Activated naive CD4-positive, alpha-beta T cell treated with anti-CD3 and anti-CD28 coated beads, Interleukin-2, amount 50 U/mL, for 24 hours (primary cell): ENCODE data around the gene EPHA4.

ENCODE experiments used
- H3K27ac Mint-ChIP-seq: one replicate; pipeline ENCODE4 v1.8.0; 2021; ENCODE audit warnings: mild to moderate bottlenecking, mixed read lengths
- H3K27me3 Mint-ChIP-seq: one replicate; pipeline ENCODE4 v1.8.0; 2021; ENCODE audit warnings: mixed read lengths
- H3K36me3 Mint-ChIP-seq: one replicate; pipeline ENCODE4 v1.8.0; 2021; ENCODE audit warnings: mixed read lengths
- H3K4me1 Mint-ChIP-seq: one replicate; pipeline ENCODE4 v1.8.0; 2021; ENCODE audit warnings: mixed read lengths
- H3K4me3 Mint-ChIP-seq: one replicate; pipeline ENCODE4 v1.8.0; 2021; ENCODE audit warnings: mild to moderate bottlenecking, mixed read lengths
- H3K9me3 Mint-ChIP-seq: one replicate; pipeline ENCODE4 v1.8.0; 2021; ENCODE audit warnings: mixed read lengths

Gene EPHA4

GRCh38 chr2:221588306-221588985 is 16.3 kb upstream of the EPHA4 start:
- Mint-ChIP-seq H3K4me1 (no peaks in the 10 kb centered on the region), H3K36me3 (no peaks in the 10 kb centered on the region), H3K27ac (no peak overlapping the region), H3K9me3 (no peaks in the 10 kb centered on the region), H3K27me3 (peaks cover 21% of the 10 kb centered on the region), H3K4me3 (no peak overlapping the region)

DNA sequence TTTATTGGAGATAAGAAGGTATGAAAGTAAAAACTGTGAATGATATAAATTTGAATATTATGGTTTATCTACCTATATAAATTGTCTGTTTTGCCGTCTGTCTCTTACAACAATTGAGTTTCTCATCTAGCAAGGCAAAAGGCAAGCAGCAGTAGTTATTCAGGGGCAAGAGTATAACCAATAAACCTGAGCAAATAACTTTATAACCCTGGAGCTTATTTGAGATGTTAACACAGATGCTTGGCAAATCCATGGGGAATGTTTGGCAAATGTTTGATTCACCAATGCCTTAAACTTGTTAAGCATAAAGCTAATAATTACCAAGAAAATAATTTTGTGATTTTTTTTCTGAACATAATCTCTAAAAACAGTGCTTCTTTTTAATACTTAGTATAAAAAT is 9.9 kb upstream of the EPHA4 start:
- H3K4me1 Mint-ChIP-seq = no peaks in the 10 kb centered on the region
- no peaks in the 10 kb centered on the region for H3K36me3 Mint-ChIP-seq
- H3K4me3 Mint-ChIP-seq = no peak overlapping the region
- no peaks in the 10 kb centered on the region for H3K9me3 Mint-ChIP-seq
- H3K27me3 Mint-ChIP-seq = peaks cover 28% of the 10 kb centered on the region
- no peak overlapping the region for H3K27ac Mint-ChIP-seq

GRCh38 chr2:221574231-221574570 is 2.1 kb upstream of the EPHA4 start:
- Mint-ChIP-seq H3K27ac (no peak overlapping the region), H3K27me3 (peaks cover 38% of the 10 kb centered on the region), H3K4me1 (peaks cover 32% of the 10 kb centered on the region), H3K36me3 (no peaks in the 10 kb centered on the region), H3K4me3 (peak overlapping the region; percentile 87), H3K9me3 (no peaks in the 10 kb centered on the region)

GRCh38 chr2:221573430-221574230 is 1.5 kb upstream of the EPHA4 start:
- Mint-ChIP-seq H3K27ac (no peak overlapping the region), H3K27me3 (peaks cover 38% of the 10 kb centered on the region), H3K36me3 (no peaks in the 10 kb centered on the region), H3K9me3 (no peaks in the 10 kb centered on the region), H3K4me3 (peak overlapping the region; percentile 87), H3K4me1 (peaks cover 38% of the 10 kb centered on the region)

DNA sequence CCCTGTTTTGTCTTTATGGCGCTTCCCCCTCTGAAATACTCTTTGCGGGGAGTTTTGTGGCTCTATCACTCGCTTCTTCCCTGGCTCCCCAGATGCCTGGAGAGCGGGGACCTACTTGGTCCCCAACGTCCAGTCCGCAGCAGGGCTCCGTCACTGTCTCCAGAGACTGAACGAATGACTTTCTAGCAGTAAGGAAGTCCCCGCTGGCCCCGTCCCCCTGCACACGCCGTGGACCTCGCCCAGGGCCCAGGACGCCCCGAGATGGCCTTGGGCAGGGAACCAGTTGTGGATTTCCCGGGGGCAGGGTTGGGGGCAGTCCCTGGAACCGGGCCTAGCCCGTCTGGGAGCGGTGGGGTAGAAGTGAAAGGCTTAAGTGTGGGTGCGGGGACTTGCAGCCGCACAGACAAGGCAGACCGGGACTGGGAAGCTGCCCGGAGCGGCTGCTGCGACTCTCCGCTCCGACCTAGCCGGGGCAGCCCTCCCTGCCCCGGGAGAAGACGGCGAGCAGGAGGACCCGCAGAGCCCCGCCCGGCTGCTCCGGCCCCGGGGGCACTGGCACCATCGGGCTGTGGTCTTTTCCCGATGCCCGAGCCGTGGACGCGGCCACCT is 821 bp upstream of the EPHA4 start:
- H3K4me3 Mint-ChIP-seq = peak overlapping the region; percentile 98
- H3K27ac Mint-ChIP-seq = no peak overlapping the region
- no peaks in the 10 kb centered on the region for H3K36me3 Mint-ChIP-seq
- peaks cover 35% of the 10 kb centered on the region for H3K27me3 Mint-ChIP-seq
- H3K4me1 Mint-ChIP-seq = peaks cover 44% of the 10 kb centered on the region
- H3K9me3 Mint-ChIP-seq = no peaks in the 10 kb centered on the region

GRCh38 chr2:221571551-221572218 is 419 bp downstream of the EPHA4 start:
- Mint-ChIP-seq H3K4me1 (peaks cover 54% of the 10 kb centered on the region), H3K4me3 (peak overlapping the region; percentile 98), H3K27me3 (peaks cover 26% of the 10 kb centered on the region), H3K36me3 (peaks cover 2% of the 10 kb centered on the region), H3K9me3 (no peaks in the 10 kb centered on the region), H3K27ac (peak overlapping the region; percentile 41)

- Mint-ChIP-seq H3K27me3 (peaks cover 22% of the 10 kb centered on the region), H3K27ac (no peak overlapping the region), H3K9me3 (no peaks in the 10 kb centered on the region), H3K36me3 (peaks cover 2% of the 10 kb centered on the region), H3K4me1 (peaks cover 57% of the 10 kb centered on the region), H3K4me3 (peak overlapping the region; percentile 98)
These were observed 1.0 kb downstream of the EPHA4 start for GRCh38 chr2:221571025-221571550.

DNA sequence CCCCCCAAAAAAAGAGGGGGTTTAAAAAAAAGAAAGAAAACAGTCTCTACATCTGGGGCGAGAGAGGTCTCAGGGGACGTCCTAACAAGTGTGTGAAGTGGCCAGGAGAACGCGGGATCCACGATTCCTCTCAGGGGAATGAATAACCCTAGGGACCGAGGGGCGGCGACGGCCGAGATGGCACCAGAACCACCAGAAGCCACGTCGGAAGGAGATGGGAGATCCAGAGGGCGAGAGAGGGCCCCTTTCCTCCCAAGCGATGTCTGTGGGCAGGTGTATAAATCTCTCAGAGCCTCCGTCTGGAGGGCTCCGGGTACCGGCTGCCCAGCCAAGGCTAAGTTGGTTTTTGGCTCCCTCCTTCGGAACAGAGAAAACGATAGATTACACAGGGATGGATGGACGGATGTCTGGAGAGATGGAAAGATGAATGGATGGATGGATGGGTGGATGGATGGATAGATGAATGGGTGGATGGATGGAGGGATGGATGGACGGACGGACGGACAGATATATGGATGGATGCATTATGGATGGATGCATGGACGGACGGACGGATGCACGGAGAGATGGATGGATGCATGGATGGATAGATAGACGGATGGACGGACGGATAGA is 1.7 kb downstream of the EPHA4 start:
- Mint-ChIP-seq H3K4me1 (peaks cover 61% of the 10 kb centered on the region), H3K27me3 (peaks cover 21% of the 10 kb centered on the region), H3K36me3 (peaks cover 4% of the 10 kb centered on the region), H3K4me3 (peak overlapping the region; percentile 98), H3K9me3 (no peaks in the 10 kb centered on the region), H3K27ac (peak overlapping the region; percentile 15)

GRCh38 chr2:221569871-221570270 is 2.2 kb downstream of the EPHA4 start:
- Mint-ChIP-seq H3K36me3 (peaks cover 5% of the 10 kb centered on the region), H3K27ac (no peak overlapping the region), H3K27me3 (peaks cover 21% of the 10 kb centered on the region), H3K9me3 (no peaks in the 10 kb centered on the region), H3K4me3 (peak overlapping the region; percentile 98), H3K4me1 (peaks cover 65% of the 10 kb centered on the region)

DNA sequence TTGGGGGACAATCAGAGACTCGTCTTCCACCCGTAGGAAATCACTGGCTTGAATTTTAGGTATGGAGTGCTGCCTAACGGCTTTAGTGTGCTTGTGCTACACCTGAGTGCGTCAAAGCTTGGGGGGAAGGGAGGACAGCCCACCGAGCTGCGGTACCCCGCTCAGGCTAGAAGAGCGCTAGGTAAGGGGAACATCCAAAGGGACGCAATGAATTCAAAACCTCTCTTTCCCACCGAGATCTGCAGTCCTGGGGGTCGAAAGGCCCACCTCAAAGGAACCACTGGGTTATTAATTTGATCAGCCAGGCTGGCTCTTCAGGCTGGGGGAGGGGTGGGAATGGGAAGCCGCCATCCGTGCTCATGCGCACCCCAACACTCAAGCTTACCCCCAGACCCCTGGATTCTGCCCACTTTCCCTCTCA is 2.7 kb downstream of the EPHA4 start:
- Mint-ChIP-seq H3K9me3 (no peaks in the 10 kb centered on the region), H3K4me1 (peaks cover 63% of the 10 kb centered on the region), H3K27me3 (peaks cover 16% of the 10 kb centered on the region), H3K4me3 (peak overlapping the region; percentile 98), H3K36me3 (peaks cover 5% of the 10 kb centered on the region), H3K27ac (no peak overlapping the region)

DNA sequence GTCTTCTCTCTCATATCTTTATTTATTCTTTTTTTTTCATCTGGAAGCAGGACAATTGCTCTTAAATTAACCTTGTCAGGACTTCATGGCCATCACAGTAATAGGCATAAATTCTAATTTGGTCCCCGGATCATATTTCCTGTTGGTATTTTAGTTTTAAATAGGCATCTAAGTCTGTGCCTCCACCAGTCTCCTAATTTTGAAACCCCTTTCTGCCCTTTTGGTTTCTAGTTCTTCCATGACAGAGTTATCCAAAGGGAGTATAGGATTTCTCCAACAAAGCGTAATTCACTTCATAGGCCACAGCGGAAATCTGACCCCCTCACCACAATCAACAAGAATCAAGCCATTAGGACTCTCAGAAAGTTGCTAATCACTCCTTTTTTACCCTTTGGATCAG is 3.8 kb downstream of the EPHA4 start:
- Mint-ChIP-seq H3K9me3 (no peaks in the 10 kb centered on the region), H3K27me3 (peaks cover 7% of the 10 kb centered on the region), H3K27ac (no peak overlapping the region), H3K4me3 (no peak overlapping the region), H3K36me3 (peaks cover 9% of the 10 kb centered on the region), H3K4me1 (peaks cover 53% of the 10 kb centered on the region)

GRCh38 chr2:221567809-221568208 is 4.3 kb downstream of the EPHA4 start:
- Mint-ChIP-seq H3K9me3 (no peaks in the 10 kb centered on the region), H3K27ac (no peak overlapping the region), H3K36me3 (peaks cover 9% of the 10 kb centered on the region), H3K4me1 (peaks cover 57% of the 10 kb centered on the region), H3K4me3 (no peak overlapping the region), H3K27me3 (peaks cover 7% of the 10 kb centered on the region)

- H3K9me3 Mint-ChIP-seq = no peaks in the 10 kb centered on the region
- H3K27ac Mint-ChIP-seq = no peak overlapping the region
- peaks cover 7% of the 10 kb centered on the region for H3K27me3 Mint-ChIP-seq
- peaks cover 61% of the 10 kb centered on the region for H3K4me1 Mint-ChIP-seq
- H3K4me3 Mint-ChIP-seq = no peak overlapping the region
- peaks cover 9% of the 10 kb centered on the region for H3K36me3 Mint-ChIP-seq
These were observed 4.8 kb downstream of the EPHA4 start for GRCh38 chr2:221567231-221567760.

DNA sequence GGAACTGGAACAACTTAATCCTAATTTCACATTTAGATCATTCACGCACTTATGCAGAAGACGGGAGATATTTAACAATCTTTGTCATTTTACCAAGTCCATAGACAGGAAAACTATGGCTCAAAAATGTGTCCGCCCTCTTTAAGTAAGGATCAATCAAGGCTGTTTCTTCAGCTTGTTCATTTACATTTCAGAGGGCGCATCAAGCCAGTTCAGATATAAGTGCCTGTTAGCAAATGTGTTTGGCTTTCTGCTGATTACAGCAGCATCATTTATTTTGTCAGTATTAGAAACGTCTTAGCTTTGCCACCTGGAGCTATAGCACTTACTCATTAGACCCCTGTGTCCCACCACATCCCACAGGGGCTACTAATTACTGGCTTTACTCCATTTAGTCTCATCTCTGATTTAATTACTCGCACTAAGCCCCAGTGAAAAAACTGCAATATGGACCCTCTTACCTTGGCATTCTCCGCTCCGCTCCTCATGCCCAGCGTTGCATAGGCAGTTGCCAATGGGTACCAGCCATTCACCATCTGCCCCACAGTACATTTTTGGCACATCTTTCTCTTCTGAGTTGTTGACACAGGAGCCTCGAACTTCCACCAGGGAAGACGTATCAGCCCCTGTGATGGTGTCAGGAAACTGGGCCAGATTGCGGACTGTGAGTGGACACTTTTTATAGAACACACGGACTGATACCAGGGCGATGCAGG is 8.7 kb downstream of the EPHA4 start:
- peaks cover 12% of the 10 kb centered on the region for H3K36me3 Mint-ChIP-seq
- no peaks in the 10 kb centered on the region for H3K27me3 Mint-ChIP-seq
- H3K9me3 Mint-ChIP-seq = no peaks in the 10 kb centered on the region
- no peak overlapping the region for H3K4me3 Mint-ChIP-seq
- H3K27ac Mint-ChIP-seq = no peak overlapping the region
- H3K4me1 Mint-ChIP-seq = peaks cover 52% of the 10 kb centered on the region
